CD4-positive, alpha-beta T cell treated with Interleukin-1 beta for 1 hour (primary cell): ENCODE measurements around the gene NBR1.
A peak's percentile ranks its signal among the peaks of the same experiment; 100 is the strongest.
"Not testable (repeated sequence)": the region's sequence is repeated elsewhere in the genome, so short reads cannot be mapped to it uniquely, and the experiment has no call there.

Source experiments
- DNase-seq, 2 donors: peaks; one replicate each; pipeline ENCODE4 v3.0.0-alpha.2; 2020 to 2022

NBR1 gene, protein sequence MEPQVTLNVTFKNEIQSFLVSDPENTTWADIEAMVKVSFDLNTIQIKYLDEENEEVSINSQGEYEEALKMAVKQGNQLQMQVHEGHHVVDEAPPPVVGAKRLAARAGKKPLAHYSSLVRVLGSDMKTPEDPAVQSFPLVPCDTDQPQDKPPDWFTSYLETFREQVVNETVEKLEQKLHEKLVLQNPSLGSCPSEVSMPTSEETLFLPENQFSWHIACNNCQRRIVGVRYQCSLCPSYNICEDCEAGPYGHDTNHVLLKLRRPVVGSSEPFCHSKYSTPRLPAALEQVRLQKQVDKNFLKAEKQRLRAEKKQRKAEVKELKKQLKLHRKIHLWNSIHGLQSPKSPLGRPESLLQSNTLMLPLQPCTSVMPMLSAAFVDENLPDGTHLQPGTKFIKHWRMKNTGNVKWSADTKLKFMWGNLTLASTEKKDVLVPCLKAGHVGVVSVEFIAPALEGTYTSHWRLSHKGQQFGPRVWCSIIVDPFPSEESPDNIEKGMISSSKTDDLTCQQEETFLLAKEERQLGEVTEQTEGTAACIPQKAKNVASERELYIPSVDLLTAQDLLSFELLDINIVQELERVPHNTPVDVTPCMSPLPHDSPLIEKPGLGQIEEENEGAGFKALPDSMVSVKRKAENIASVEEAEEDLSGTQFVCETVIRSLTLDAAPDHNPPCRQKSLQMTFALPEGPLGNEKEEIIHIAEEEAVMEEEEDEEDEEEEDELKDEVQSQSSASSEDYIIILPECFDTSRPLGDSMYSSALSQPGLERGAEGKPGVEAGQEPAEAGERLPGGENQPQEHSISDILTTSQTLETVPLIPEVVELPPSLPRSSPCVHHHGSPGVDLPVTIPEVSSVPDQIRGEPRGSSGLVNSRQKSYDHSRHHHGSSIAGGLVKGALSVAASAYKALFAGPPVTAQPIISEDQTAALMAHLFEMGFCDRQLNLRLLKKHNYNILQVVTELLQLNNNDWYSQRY

DNA sequence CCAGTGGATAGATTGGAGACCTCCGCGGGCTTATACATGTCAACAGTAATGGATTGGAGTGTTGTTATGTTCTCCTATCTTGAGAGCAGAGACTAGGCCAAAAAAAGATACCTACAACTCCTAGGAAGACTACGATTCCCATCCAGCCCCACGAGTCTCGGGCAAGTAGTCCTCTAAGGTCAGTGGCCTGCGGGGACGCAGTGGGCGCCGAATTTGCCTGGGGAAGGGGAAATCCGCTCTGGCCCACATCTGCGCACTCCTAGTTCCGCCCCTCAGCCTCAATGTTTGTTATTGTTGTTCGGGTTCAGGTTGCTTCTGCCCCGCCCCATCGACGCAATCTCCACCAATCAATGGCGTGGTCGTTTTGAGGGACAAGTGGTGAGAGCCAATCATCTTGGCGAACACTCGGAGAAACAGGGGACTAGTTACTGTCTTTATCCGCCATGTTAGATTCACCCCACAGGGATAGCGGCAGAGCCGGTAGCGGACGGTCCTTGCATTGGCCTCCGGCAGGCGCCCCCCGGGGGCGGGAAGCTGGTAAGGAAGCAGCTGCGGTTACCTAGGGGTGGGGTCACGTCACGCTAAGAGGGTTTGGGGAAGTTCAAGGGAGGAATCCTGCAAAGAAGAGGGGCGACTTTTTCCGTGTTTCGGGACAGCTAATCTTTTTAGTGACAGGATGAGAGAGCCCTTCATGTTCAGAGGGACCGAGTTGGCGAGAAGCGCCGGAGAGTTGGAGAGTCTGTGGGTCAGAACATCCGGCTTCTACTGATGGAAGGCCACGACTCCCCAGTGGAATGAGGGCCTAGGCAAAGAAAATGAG is at the start of gene NBR1:
TSS of gene NBR1 (plus strand) at position 449 of the 820 bp plus-strand sequence. CDS start 4,586 bp downstream, outside the sequence.
- peak; percentile 98 to 99 for DNase-seq

DNA sequence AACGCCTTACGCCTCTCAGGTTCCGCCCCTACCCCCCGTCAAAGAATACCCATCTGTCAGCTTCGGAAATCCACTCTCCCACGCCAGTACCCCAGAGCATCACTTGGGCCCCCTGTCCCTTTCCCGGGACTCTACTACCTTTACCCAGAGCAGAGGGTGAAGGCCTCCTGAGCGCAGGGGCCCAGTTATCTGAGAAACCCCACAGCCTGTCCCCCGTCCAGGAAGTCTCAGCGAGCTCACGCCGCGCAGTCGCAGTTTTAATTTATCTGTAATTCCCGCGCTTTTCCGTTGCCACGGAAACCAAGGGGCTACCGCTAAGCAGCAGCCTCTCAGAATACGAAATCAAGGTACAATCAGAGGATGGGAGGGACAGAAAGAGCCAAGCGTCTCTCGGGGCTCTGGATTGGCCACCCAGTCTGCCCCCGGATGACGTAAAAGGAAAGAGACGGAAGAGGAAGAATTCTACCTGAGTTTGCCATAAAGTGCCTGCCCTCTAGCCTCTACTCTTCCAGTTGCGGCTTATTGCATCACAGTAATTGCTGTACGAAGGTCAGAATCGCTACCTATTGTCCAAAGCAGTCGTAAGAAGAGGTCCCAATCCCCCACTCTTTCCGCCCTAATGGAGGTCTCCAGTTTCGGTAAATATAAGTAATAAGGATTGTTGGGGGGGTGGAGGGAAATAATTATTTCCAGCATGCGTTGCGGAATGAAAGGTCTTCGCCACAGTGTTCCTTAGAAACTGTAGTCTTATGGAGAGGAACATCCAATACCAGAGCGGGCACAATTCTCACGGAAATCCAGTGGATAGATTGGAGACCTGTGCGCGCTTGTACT is 45.7 kb upstream of the NBR1 start, which contains the start of gene BRCA1:
TSS of gene BRCA1 (minus strand) at position 232 of the 834 bp plus-strand sequence. CDS start 1,268 bp downstream, outside the sequence.
- DNase-seq: peak; percentile 97 to 98

DNA sequence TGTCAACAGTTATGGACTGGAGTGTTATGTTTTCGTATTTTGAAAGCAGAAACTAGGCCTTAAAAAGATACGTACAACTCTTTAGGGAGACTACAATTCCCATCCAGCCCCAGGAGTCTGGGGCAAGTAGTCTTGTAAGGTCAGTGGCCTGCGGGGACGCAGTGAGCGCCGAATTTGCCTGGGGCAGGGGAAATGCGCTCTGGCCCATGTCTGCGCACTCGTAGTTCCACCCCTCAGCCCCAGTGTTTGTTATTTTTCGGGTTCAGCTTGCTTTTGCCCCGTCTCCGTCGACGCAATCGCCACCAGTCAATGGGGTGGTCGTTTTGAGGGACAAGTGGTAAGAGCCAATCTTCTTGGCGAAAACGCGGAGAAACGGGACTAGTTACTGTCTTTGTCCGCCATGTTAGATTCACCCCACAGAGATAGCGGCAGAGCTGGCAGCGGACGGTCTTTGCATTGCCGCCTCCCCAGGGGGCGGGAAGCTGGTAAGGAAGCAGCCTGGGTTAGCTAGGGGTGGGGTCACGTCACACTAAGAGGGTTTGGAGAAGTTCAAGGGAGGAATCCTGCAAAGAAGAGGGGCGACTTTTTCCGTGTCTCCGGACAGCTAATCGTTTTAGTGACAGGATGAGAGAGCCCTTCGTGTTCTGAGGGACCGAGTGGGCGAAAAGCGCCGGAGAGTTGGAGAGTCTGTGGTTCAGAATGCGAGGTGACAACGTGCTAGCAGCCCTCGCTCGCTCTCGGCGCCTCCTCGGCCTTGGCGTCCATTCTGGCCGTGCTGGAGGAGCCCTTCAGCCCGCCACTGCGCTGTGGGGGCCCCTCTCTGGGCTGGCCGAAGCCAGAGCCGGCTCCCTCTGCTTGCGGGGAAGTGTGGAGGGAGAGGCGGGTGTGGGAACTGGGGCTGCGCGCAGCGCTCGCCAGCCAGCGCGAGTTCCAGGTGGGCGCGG is 44.8 kb upstream of the NBR1 start:
- DNase-seq: peak in 1 of 2 donors; percentile 2

DNA sequence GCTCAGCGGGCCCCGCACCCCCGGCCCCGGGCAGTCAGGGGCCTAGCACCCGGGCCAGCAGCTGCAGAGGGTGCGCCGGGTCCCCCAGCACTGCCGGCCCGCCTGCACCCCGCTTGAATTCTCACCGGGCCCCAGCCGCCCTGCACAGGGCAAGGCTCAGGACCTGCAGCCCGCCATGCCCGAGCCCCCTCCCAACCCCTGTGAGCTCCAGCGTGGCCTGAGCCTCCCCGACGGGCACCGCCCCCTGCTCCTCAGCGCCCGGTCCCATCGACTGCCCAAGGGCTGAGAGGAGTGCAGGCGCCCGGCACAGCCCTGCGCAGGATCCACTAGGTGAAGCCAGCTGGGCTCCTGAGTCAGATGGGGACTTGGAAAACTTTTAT is 44.1 kb upstream of the NBR1 start:
- no peak for DNase-seq

DNA sequence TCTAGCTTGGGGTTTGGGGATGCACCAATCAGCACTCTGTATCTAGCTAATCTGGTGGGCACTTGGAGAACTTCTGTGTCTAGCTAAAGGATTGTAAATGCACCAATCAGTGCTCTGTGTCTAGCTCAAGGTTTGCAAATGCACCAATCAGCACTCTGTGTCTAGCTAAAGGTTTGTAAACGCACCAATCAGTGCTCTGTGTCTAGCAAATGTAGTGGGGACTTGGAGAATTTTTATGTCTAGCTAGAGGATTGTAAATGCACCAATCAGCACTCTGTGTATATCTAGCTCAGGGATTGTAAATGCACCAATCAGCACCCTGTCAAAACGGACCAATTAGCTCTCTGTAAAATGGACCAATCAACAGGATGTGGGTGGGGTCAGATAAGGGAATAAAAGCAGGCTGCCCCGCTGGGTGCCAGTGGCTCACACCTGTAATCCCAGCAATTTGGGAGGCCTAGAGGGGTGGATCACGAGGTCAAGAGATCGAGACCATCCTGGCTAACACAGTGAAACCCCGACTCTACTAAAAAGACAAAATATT is 43.6 kb upstream of the NBR1 start:
- not testable (repeated sequence) for DNase-seq

DNA sequence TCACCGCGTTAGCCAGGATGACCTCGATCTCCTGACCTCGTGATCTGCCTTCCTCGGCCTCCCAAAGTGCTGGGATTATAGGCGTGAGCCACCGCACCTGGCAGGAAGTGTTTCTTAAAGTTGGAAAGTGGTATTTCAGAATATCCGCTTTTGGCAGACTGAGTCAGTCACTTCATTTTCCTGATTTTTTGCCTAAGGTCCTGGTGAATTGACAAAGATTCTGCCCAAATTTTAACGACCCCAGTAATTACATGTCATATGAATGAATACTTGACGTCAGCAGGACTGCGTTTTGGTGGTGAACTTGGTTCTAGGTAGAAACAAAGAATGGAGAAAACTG is 41.4 kb upstream of the NBR1 start:
- no peak for DNase-seq

DNA sequence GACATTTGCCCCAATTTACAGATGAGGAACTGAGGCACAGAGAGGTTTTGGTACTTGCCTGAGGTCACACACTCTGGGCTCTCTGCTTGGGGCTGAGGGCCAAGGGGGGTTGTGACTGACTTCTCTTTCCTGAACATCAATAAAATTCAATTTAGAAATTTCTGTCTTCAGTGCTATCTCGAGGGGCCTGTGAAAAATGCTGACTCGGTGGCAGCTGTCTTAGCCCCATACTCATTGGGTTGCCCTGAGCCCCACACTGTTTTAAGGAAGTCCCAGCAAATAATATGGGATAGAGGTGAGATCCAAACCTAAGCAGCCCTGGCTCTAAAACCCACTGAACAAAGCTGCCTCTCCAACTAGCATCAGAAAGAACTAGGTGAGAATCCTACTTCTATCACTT is 38.9 kb upstream of the NBR1 start:
- no peak for DNase-seq

DNA sequence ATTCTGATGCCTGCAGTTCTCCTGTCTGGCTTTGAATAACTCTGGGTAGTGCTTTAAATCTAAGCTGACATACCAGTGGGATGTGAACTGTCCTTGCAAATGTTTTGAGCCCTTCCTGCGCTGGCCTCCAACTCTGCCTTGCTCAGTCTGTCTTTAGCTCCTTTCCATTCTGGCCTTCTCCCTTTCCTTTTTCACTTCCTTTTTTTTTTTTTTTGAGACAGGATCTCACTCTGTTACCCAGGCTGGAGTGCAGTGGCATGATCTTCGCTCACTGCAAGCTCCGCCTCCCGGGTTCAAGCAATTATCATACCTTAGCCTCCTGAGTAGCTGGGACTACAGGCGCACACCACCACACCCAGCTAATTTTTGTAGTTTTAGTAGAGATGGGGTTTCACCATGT is 37.6 kb upstream of the NBR1 start:
- not testable (repeated sequence) for DNase-seq

DNA sequence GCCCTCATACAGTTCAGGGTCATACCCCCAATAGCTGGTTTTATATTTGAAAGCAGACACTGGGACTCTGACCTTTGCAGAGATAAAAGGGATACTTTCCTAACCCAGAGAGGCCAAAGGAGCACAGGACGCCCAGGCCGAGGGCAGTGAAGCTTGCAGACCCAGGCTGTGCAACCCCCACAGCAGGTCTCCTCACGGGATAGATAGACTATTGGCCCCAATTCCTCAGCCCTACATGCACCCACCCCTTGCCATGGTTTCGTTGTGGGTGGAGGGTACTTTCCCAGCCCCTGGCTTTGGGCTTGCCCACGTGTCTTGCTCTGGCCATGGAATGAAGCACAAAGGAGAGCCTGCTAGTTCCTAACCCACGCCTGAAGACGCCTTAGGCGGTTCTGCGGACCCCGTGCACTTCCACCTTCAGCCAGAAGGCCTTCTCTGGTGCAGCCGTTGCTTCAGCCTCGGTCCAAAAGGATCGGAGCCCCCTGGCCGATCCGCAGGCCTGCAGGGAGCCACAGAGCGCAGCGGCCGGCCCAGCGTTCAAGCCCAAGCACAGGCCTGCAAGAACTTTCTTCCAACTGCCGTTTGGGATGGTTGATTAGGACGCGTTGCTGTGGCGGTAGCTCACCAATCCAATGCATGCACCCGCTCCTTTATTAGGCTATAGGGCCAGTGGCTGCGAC is 36.1 kb upstream of the NBR1 start:
- DNase-seq: no peak

DNA sequence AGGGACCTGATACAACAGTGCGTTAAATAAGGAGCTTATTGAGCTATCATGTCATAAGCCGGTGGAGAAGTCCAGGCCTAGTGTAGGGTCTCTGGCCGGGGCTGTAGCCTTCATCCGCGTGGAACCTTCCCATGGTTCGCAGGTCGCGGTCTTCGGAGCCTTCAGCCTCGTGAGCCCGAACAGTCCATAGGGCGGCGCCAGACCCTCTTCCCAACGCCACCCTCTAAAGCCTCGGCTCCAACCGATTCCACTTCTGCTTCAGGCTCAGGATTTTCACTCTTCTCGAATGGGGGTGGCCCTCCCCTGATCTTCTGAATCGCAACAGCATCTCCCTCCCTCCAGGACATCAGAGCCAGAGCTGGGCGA is 35.6 kb upstream of the NBR1 start:
- no peak for DNase-seq

DNA sequence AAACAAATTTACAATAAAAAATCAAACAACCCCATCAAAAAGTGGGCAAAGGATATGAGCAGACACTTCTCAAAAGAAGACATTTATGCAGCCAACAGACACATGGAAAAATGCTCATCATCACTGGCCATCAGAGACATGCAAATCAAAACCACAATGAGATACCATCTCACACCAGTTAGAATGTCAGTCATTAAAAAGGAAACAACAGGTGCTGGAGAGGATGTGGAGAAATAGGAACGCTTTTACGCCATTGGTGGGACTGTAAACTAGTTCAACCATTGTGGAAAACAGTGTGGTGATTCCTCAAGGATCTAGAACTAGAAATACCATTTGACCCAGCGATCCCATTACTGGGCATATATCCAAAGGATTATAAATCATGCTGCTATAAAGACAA is 34.4 kb upstream of the NBR1 start:
- DNase-seq: not testable (repeated sequence)

DNA sequence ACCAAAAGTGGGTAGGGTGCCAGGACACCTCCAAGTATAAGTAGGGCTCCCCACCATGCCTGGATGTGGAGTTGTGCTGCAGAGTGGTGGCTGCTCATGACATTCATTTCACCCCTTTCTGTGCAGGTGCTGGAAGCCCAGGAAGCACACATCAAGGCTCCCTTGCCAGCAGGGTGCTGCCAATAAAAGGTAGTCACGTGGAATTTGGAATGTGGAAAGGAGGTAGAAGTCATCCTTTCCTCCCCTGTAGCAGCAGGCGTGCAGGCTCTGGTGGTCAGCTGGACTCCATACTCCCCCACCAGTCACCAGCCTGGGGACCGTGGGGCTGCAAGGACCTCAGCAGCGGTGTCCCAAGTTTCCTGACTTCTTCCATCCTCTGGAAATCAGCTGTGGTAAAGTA is 32.5 kb upstream of the NBR1 start:
- not testable (repeated sequence) for DNase-seq

DNA sequence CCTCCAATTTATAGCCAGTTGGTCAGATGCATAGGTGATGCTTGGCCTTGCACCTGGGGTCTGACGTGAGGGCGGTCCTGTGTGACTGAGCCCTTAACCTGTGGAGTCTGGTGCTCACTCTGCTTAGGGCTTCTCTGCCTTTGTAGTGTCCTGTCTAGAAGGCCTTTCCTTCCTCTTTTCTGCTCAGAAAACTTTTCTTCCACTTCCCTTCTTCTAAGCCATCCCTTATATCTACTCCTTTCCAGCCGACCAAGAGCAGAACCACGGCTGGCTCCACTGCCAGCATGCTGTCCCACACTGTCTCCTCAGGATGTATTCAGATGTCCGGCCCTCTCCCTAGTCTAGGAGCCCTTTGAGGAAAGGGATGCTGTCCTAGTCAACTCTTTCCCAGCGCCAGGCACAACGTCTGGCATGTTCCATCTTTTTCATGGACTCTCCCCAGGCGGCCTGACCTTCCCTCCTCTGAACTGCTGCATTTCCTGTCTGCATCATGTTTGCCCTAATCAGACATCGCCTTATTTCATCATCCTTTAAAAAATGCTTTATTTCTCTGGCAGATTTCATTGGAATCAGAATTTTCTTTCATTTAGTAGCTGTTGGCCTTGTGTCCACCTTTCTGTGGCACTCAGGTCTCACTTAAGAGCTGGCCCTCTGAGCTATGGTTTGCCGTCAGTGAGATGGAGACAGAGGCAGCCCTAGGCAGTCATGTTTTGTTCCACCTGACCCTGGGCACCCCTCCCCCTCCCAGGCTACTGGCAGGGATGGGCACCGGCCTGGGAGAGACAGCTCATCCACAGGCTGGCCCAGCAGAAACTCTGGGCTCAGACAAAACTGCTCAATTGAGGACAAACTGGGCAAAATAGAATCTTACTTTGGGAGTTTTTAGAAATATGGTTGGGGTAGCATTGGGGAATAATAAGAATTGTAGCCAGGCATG is 30.4 kb upstream of the NBR1 start:
- no peak for DNase-seq

DNA sequence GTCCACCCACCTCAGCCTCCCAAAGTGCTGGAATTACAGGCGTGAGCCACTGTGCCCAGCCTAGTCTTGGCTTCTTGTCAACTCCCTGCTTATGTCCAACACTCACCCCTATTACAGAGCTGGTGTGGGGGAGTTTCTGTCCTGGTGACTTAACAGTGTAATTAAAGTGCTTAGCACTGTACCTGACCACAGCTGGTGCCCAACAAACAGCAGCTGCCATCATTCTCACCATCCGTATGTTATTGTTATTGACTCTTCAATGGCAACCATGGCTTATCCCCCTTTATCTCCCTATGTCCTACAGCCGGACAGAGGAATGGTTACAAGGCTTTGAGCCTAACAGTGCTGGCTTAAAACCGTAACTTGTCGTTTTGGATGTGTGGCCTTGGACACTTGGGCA is 28.9 kb upstream of the NBR1 start:
- no peak for DNase-seq

DNA sequence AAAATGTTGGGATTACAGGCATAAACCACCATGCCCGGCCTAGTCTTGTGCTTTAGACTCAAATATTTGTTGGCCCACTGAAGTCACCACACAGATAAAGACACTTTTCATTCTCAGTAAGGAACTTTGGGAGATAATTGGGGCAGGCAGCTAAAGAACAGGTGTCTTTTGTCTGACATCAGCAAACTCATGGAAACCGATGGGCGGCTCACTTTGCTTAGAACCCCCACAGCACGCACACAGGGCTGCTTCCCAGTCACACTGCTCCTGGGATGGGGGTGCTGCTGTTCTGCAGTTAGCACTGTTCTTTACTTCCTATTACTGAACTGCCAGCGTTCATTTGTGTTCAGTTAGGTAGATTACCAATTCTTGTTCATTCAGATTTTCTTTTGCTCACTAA is 27.8 kb upstream of the NBR1 start:
- DNase-seq: no peak

DNA sequence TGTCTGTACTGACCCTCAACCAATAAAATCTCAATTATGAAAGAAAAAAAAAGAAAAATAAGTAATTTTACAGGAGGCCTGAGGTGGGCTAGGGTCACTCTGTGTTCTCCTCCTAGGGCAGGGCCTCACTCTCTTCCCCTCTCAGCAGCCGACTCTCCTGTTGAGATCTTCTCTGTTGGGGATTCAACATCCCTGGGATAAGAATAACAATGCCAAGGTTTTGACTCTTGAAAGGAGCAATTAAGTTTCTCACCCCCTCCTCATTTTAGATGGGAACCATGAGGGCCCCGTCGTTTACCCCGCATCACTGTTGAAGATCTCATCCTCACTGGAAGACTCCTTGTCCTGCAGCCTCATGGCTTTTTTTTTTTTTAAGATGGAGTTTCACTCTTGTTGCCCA is 24.4 kb upstream of the NBR1 start:
- no peak for DNase-seq

DNA sequence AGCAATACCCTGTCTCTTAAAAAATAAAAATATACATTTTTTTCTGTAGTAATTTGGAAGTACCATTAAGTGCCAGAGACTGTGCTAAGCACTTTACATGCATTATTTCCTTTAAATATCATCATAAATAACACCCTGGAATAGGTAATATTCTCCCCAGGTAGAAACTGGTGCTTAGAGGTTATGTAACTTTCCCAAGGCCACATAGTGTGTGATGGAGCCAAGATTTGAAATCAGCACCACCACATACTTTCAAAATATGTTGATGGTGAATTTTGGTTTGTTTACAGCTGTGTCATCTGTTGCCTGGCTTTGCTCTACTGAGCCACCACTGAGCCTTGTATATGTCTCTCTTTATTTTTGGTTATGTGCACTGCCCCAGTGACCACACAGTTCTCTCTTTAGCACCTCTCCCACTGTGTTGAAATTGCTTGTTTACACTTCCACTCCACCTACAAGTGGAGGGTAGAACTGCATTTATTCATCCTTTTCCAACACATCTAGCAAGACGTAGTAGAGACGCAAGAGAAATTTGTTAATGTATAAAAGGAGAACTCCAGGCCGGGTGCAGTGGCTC is 19.0 kb upstream of the NBR1 start:
- DNase-seq: no peak

DNA sequence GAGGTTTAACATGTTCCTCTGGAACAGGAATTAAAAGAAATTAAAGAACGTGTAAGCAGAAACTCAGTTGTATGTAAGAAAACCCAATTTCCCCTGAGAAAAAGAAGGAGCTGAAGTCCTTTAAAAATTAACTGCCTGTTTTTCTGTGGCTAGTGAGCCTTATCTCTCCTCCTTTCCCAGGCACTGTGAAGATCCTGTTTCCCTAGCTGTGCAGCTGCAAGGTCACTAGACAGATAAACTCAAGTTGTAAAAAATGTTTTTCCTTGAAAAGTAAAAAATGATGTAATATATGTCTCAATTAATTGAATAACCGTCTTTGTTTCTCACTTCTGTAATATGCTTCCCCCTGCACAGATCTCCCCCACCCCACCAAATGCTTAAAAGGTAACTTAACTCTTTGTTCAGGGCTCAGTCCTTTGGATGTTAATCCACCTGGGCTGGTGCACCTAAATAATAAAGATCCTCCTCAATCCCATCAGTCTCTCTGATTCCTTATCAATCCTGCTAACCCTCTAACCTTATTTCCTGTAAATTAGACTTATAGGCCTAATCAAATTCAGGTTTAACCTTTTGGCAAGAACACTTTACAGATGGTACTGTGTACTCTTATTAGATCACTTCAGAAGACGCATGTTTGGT is 17.7 kb upstream of the NBR1 start:
- DNase-seq: not testable (repeated sequence)
